HUDEP-2 (cell line): ENCODE results near the gene NGEF.
"Not testable (repeated sequence)": the region's sequence is repeated elsewhere in the genome, so short reads cannot be mapped to it uniquely, and the experiment has no call there.

Source experiments
- DNase-seq, 76 experiments: peaks; one replicate each; lab custom pipeline; 2025; ENCODE audit not compliant: unreplicated experiment in 76 of 76; lab: John Stamatoyannopoulos, UW

The NGEF gene

GRCh38 chr2:232937278-232937906 lies 75.7 kb downstream of the NGEF start:
- peak in 6 of 76 experiments; percentile 5 to 12 (median 6) for DNase-seq

GRCh38 chr2:232931636-232932035 lies 81.4 kb downstream of the NGEF start:
- no peak for DNase-seq

GRCh38 chr2:232930059-232930400 lies 83.0 kb downstream of the NGEF start:
- DNase-seq: no peak

- no peak for DNase-seq
Measured at GRCh38 chr2:232929303-232930058, 83.6 kb downstream of the NGEF start.

- no peak for DNase-seq
Measured at GRCh38 chr2:232928551-232929302, 84.3 kb downstream of the NGEF start.

GRCh38 chr2:232927793-232928550 lies 85.1 kb downstream of the NGEF start:
- peak in 1 of 76 experiments; percentile 5 for DNase-seq

- no peak for DNase-seq
Measured at GRCh38 chr2:232927032-232927792, 85.8 kb downstream of the NGEF start.

GRCh38 chr2:232926431-232926939 lies 86.6 kb downstream of the NGEF start:
- DNase-seq: no peak

GRCh38 chr2:232925821-232926156 lies 87.3 kb downstream of the NGEF start:
- no peak for DNase-seq

GRCh38 chr2:232925153-232925820 lies 87.8 kb downstream of the NGEF start:
- no peak for DNase-seq

GRCh38 chr2:232924433-232924832 lies 88.6 kb downstream of the NGEF start:
- DNase-seq: no peak

- DNase-seq: no peak
Measured at GRCh38 chr2:232920760-232921159, 92.3 kb downstream of the NGEF start.

GRCh38 chr2:232920055-232920454 lies 93.0 kb downstream of the NGEF start:
- no peak for DNase-seq

GRCh38 chr2:232919141-232919540 lies 93.9 kb downstream of the NGEF start:
- no peak for DNase-seq

GRCh38 chr2:232913903-232914302 lies 99.2 kb downstream of the NGEF start:
- DNase-seq: no peak

GRCh38 chr2:232911712-232912277 lies 101.3 kb downstream of the NGEF start:
- DNase-seq: no peak

- DNase-seq: no peak
Measured at GRCh38 chr2:232910376-232910775, 102.7 kb downstream of the NGEF start.

- no peak for DNase-seq
Measured at GRCh38 chr2:232908695-232909094, 104.4 kb downstream of the NGEF start.

GRCh38 chr2:232907718-232908085 lies 105.4 kb downstream of the NGEF start:
- not testable (repeated sequence) for DNase-seq
